H1 (cell line): Measurements from ENCODE around the gene SLC30A5. TPM values are rescaled to one million over a fixed set of nuclear protein-coding genes. Genes with fewer than 3 reads are reported as not detected.

ENCODE experiments used
- EP300 ChIP-seq, 2 experiments: IDR thresholded peaks; 1 replicate in 1 of 2; 2 replicates in 1 of 2; pipeline ENCODE4 v1.6.1; 2011 to 2012; ENCODE audit warnings: low read depth in 2 of 2, low read length in 2 of 2, mild to moderate bottlenecking in 2 of 2, borderline replicate concordance in 1 of 2, inconsistent platforms in 1 of 2, moderate library complexity in 1 of 2
- HDAC6 ChIP-seq: IDR thresholded peaks from one replicate; pipeline ENCODE4 v1.7.1; 2012; ENCODE audit warnings: low read depth, mild to moderate bottlenecking, inconsistent platforms, low read length, moderate library complexity
- POLR2A ChIP-seq, 2 experiments: IDR thresholded peaks; 1 replicate in 1 of 2; 2 replicates in 1 of 2; pipeline ENCODE4 v1.6.1; 2011; ENCODE audit warnings: low read depth in 2 of 2, low read length in 2 of 2, mild to moderate bottlenecking in 2 of 2; ENCODE audit errors: control extremely low read depth in 1 of 2
- SIRT6 ChIP-seq: IDR thresholded peaks from one replicate; pipeline ENCODE4 v1.7.1; 2012; ENCODE audit warnings: low read length, inconsistent platforms
- SP2 ChIP-seq: IDR thresholded peaks from 2 replicates; pipeline ENCODE4 v1.6.1; 2012; ENCODE audit warnings: mild to moderate bottlenecking, low read length, inconsistent platforms
- SP4 ChIP-seq: IDR thresholded peaks from 2 replicates; pipeline ENCODE4 v1.6.1; 2012; ENCODE audit warnings: low read length, inconsistent platforms
- TEAD4 ChIP-seq: IDR thresholded peaks from 2 replicates; pipeline ENCODE4 v1.6.1; 2012; ENCODE audit warnings: low read depth, low read length, inconsistent platforms, mixed read lengths
- polyA plus RNA-seq, 7 experiments: library from polyadenylated mRNA; depleted of rRNA in 3 of 7; stranded (reverse) in 5 of 7; unstranded in 2 of 7; fragments of >200 nt in 5 of 7; fragments of 200-250 nt in 2 of 7; gene quantifications; 1 replicate in 5 of 7; 2 replicates in 1 of 7; 4 replicates in 1 of 7; pipeline versions ENCODE4 v1.2.1 to v1.2.3, GENCODE V29; 2011 to 2013; ENCODE audit warnings: missing spikeins in 2 of 7, mixed read lengths in 2 of 7
- total RNA-seq: library from RNA; stranded (reverse); fragmentation: NEBNext Ultra II Directional; extraction: Animal tissue kit (Norgen Biotek cat#: 25700); gene quantifications from 2 replicates; pipeline ENCODE4 v1.2.1, GENCODE V29; 2021
- TF ChIP-seq, protein P1 (sequence below): IDR thresholded peaks from 2 replicates; pipeline ENCODE4 v1.6.1; 2011; ENCODE audit warnings: low read length, improper control_type of control experiment
- TF ChIP-seq, protein P2 (sequence below): IDR thresholded peaks from 2 replicates; pipeline ENCODE4 v1.6.1; 2012; ENCODE audit warnings: inconsistent platforms

Gene SLC30A5
- total and polyA plus RNA-seq, 2 of the 8 experiments (the other 6 are each of a cell fraction or from before 2014, with no cell fraction given), result 31.0 to 43.5 TPM

DNA sequence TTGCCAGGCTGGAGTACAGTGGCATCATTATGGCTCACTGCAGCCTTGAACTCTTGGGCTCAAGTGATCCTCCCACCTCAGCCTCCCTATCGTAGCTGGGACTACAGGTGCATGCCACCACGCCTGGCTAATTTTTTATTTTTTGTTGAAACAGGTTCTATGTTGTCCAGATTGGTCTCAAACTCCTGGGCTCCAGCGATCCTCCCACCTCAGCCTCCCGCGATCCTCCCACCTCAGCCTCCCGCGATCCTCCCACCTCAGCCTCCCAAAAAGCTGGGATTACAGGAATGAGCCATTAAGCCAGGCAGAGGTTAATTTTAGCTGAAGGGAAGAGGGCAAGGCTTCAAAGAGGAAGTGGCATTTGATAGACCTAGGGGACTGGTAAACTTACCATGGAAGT, 40.3 kb downstream of the SLC30A5 start (continued):
- TF ChIP-seq EP300 (IDR thresholded peaks at IDR 0.05; ENCODE audit: borderline replicate concordance in 1 of 2, low read depth in 2 of 2, low read length in 2 of 2) (no peak), SP2 (no peak), SP4 (no peak), HDAC6 (no peak), TEAD4 (no peak), SIRT6 (no peak), POLR2A (IDR thresholded peaks at IDR 0.05; ENCODE audit: control extremely low read depth in 1 of 2, low read depth in 2 of 2, low read length in 2 of 2) (no peak)
- TF ChIP-seq, protein P1, sequence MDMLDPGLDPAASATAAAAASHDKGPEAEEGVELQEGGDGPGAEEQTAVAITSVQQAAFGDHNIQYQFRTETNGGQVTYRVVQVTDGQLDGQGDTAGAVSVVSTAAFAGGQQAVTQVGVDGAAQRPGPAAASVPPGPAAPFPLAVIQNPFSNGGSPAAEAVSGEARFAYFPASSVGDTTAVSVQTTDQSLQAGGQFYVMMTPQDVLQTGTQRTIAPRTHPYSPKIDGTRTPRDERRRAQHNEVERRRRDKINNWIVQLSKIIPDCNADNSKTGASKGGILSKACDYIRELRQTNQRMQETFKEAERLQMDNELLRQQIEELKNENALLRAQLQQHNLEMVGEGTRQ, result no peak
- TF ChIP-seq, protein P2, sequence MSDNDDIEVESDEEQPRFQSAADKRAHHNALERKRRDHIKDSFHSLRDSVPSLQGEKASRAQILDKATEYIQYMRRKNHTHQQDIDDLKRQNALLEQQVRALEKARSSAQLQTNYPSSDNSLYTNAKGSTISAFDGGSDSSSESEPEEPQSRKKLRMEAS, result no peak
